Peyer's patch (tissue), 4 donors: Measurements from ENCODE around the gene PLEKHA7. TPM values are rescaled to one million over a fixed set of nuclear protein-coding genes. Genes with fewer than 3 reads are reported as not detected.
"Not testable (repeated sequence)": the region's sequence is repeated elsewhere in the genome, so short reads cannot be mapped to it uniquely, and the experiment has no call there.

Experiments used
- DNase-seq, 3 donors: peaks; one replicate each; pipeline ENCODE4 v3.0.0-alpha.2; 2017 to 2019
- H3K27ac ChIP-seq, 4 donors: fragments of 200-600 bp; sonication (generic); one replicate each; pipeline ENCODE4 v1.5.1; 2016 to 2019
- H3K27me3 ChIP-seq, 2 donors: fragments of 200-600 bp; sonication (generic); one replicate each; pipeline ENCODE4 v1.5.1; 2019
- H3K36me3 ChIP-seq, 3 donors: fragments of 200-600 bp; sonication (generic); one replicate each; pipeline ENCODE4 v1.5.1; 2016 to 2019
- H3K4me1 ChIP-seq, 4 donors: fragments of 200-600 bp; sonication (generic); one replicate each; pipeline ENCODE4 v1.5.1; 2016 to 2019
- H3K4me3 ChIP-seq, 4 donors: fragments of 200-600 bp; sonication (generic); 1 replicate in 3 of 4; 2 replicates in 1 of 4; pipeline ENCODE4 v1.5.1; 2016 to 2019; ENCODE audit warnings: mild to moderate bottlenecking in 1 of 4
- H3K9me3 ChIP-seq, 4 donors: fragments of 200-600 bp; sonication (generic); one replicate each; pipeline ENCODE4 v1.5.1; 2016 to 2019; ENCODE audit warnings: mild to moderate bottlenecking in 1 of 4
- CTCF ChIP-seq, 6 experiments: fragments of 450-650 bp in 4 of 6; fragments of 200-600 bp in 2 of 6; sonication (generic) in 1 of 6; IDR thresholded peaks; one replicate each; pipeline ENCODE4 v1.5.1; 2017 to 2019; ENCODE audit warnings: antibody characterized with exemption in 6 of 6, mild to moderate bottlenecking in 3 of 6, moderate library complexity in 1 of 6
- POLR2A ChIP-seq, 2 donors: fragments of 450-650 bp; IDR thresholded peaks; one replicate each; pipeline ENCODE4 v1.5.1; 2017; ENCODE audit warnings: antibody characterized with exemption in 2 of 2, mild to moderate bottlenecking in 2 of 2, moderate library complexity in 2 of 2
- total RNA-seq, 4 donors: library from RNA; depleted of rRNA; stranded (reverse); fragments of >200 nt; gene quantifications; one replicate each; pipeline ENCODE4 v1.1.0, GENCODE V29; 2016

Gene PLEKHA7
- total RNA-seq, 4 donors from 2014 or later, result 129 to 211 (median 176) TPM

- Histone ChIP-seq H3K36me3 (no peaks in the 10 kb centered on the region), H3K9me3 (no peaks in the 10 kb centered on the region), H3K27ac (no peak overlapping the region), H3K4me1 (no peaks in the 10 kb centered on the region), H3K4me3 (no peak overlapping the region), H3K27me3 (no peaks in the 10 kb centered on the region)
- TF ChIP-seq CTCF (IDR thresholded peaks at IDR 0.05) (peak in 3 of 6 experiments; percentile 33 to 42 (median 35)), POLR2A (IDR thresholded peaks at IDR 0.05) (no peak)
- no peak for DNase-seq
Observed at GRCh38 chr11:17036666-17037658, 22.7 kb upstream of the PLEKHA7 start.

- not testable (repeated sequence) for H3K27ac ChIP-seq, H3K9me3 ChIP-seq, H3K4me3 ChIP-seq, H3K27me3 ChIP-seq, H3K4me1 ChIP-seq, H3K36me3 ChIP-seq, DNase-seq
Observed at GRCh38 chr11:17034027-17034426, 19.8 kb upstream of the PLEKHA7 start.

- H3K4me3 ChIP-seq, result no peak overlapping the region
- H3K4me1 ChIP-seq, result no peaks in the 10 kb centered on the region
- H3K27me3 ChIP-seq, result no peaks in the 10 kb centered on the region
- TF ChIP-seq CTCF (IDR thresholded peaks at IDR 0.05), result no peak
- no peak for TF ChIP-seq POLR2A (IDR thresholded peaks at IDR 0.05)
- H3K36me3 ChIP-seq, result no peaks in the 10 kb centered on the region
- H3K9me3 ChIP-seq, result no peaks in the 10 kb centered on the region
- no peak overlapping the region for H3K27ac ChIP-seq
- DNase-seq, result no peak
Observed at GRCh38 chr11:17026487-17027082, 12.4 kb upstream of the PLEKHA7 start.

- H3K9me3 ChIP-seq, result no peaks in the 10 kb centered on the region
- TF ChIP-seq CTCF (IDR thresholded peaks at IDR 0.05) (no peak), POLR2A (IDR thresholded peaks at IDR 0.05) (no peak)
- DNase-seq, result no peak
Observed at GRCh38 chr11:17024924-17025323, 10.7 kb upstream of the PLEKHA7 start.

GRCh38 chr11:17021511-17021910 lies 7.3 kb upstream of the PLEKHA7 start:
- TF ChIP-seq CTCF (IDR thresholded peaks at IDR 0.05) (no peak), POLR2A (IDR thresholded peaks at IDR 0.05) (no peak)
- H3K27ac ChIP-seq, result no peak overlapping the region

More at GRCh38 chr11:17024924-17025323, 10.7 kb upstream of the PLEKHA7 start:
- Histone ChIP-seq H3K4me1 (no peaks in the 10 kb centered on the region), H3K27me3 (no peaks in the 10 kb centered on the region), H3K27ac (no peak overlapping the region), H3K4me3 (no peak overlapping the region), H3K36me3 (no peaks in the 10 kb centered on the region)

GRCh38 chr11:17020831-17021230 lies 6.6 kb upstream of the PLEKHA7 start:
- no peaks in the 10 kb centered on the region for H3K9me3 ChIP-seq
- DNase-seq, result no peak
- no peaks in the 10 kb centered on the region for H3K4me1 ChIP-seq
- H3K27ac ChIP-seq, result no peak overlapping the region
- no peak overlapping the region for H3K4me3 ChIP-seq
- TF ChIP-seq CTCF (IDR thresholded peaks at IDR 0.05) (no peak), POLR2A (IDR thresholded peaks at IDR 0.05) (no peak)
- H3K36me3 ChIP-seq, result no peaks in the 10 kb centered on the region
- no peaks in the 10 kb centered on the region for H3K27me3 ChIP-seq

More at GRCh38 chr11:17021511-17021910, 7.3 kb upstream of the PLEKHA7 start:
- no peaks in the 10 kb centered on the region for H3K36me3 ChIP-seq
- no peak for DNase-seq
- no peaks in the 10 kb centered on the region for H3K27me3 ChIP-seq
- H3K4me3 ChIP-seq, result no peak overlapping the region
- H3K9me3 ChIP-seq, result no peaks in the 10 kb centered on the region
- H3K4me1 ChIP-seq, result no peaks in the 10 kb centered on the region
